GM23338 (cell line): ENCODE measurements around the gene CCDC122. TPM values are rescaled to one million over a fixed set of nuclear protein-coding genes. Genes with fewer than 3 reads are reported as not detected.

Source experiments
- ATAC-seq: fragments of 200-7000 bp; cut with Tn5 transposase; 3 replicates; pipeline ENCODE4 v1.9.1; 2020
- DNase-seq: peaks from one replicate; pipeline ENCODE4 v3.0.0-alpha.2; 2015; ENCODE audit warnings: low spot score
- H2AFZ ChIP-seq: fragments of 200-600 bp; sonication (generic); 2 replicates; pipeline ENCODE4 v1.8.0; 2016; ENCODE audit warnings: antibody characterized with exemption, mild to moderate bottlenecking, moderate library complexity
- H3F3A ChIP-seq: fragments of 200-600 bp; sonication (generic); replicated peaks from 2 replicates; pipeline ENCODE4 v1.8.0; 2017; ENCODE audit warnings: antibody characterized with exemption, mixed run types, low read depth
- H3K27ac ChIP-seq: fragments of 200-600 bp; sonication (generic); 2 replicates; pipeline ENCODE4 v1.6.1; 2016; ENCODE audit warnings: low read depth
- H3K27me3 ChIP-seq: fragments of 200-600 bp; sonication (generic); 2 replicates; pipeline ENCODE4 v1.8.0; 2016; ENCODE audit warnings: mild to moderate bottlenecking, mixed run types, moderate library complexity; ENCODE audit not compliant: insufficient read depth
- H3K36me3 ChIP-seq: fragments of 200-600 bp; sonication (generic); 2 replicates; pipeline ENCODE4 v1.8.0; 2016; ENCODE audit warnings: mild to moderate bottlenecking; ENCODE audit not compliant: insufficient read depth
- H3K4me1 ChIP-seq: fragments of 200-600 bp; sonication (generic); 2 replicates; pipeline ENCODE4 v1.8.0; 2016; ENCODE audit warnings: mild to moderate bottlenecking, moderate library complexity; ENCODE audit not compliant: insufficient read depth
- H3K4me2 ChIP-seq: fragments of 200-600 bp; sonication (generic); 2 replicates; pipeline ENCODE4 v1.7.1; 2017; ENCODE audit warnings: mixed run types
- H3K4me3 ChIP-seq: fragments of 200-600 bp; sonication (generic); 2 replicates; pipeline ENCODE4 v1.6.1; 2016; ENCODE audit warnings: mixed run types
- H3K79me2 ChIP-seq: fragments of 200-600 bp; sonication (generic); replicated peaks from 2 replicates; pipeline ENCODE4 v1.8.0; 2017; ENCODE audit warnings: mild to moderate bottlenecking; ENCODE audit not compliant: insufficient read depth
- H3K9me2 ChIP-seq: fragments of 200-600 bp; sonication (generic); 2 replicates; pipeline ENCODE4 v1.8.0; 2017; ENCODE audit not compliant: insufficient read depth
- H4K20me1 ChIP-seq: fragments of 200-600 bp; sonication (generic); replicated peaks from 2 replicates; pipeline ENCODE4 v1.8.0; 2017; ENCODE audit warnings: mild to moderate bottlenecking; ENCODE audit not compliant: insufficient read depth
- H3K27ac Mint-ChIP-seq: 2 replicates; pipeline ENCODE4 v1.8.0; 2020; ENCODE audit warnings: inconsistent platforms, mild to moderate bottlenecking, moderate library complexity, mixed read lengths
- H3K27me3 Mint-ChIP-seq: 3 replicates; pipeline ENCODE4 v1.8.0; 2022; ENCODE audit warnings: low read depth, mild to moderate bottlenecking, moderate library complexity, mixed read lengths, inconsistent platforms; ENCODE audit not compliant: insufficient read depth, poor library complexity
- H3K36me3 Mint-ChIP-seq: 3 replicates; pipeline ENCODE4 v1.8.0; 2021; ENCODE audit warnings: low read depth, mild to moderate bottlenecking, inconsistent platforms, moderate library complexity, mixed read lengths
- H3K4me1 Mint-ChIP-seq: 3 replicates; pipeline ENCODE4 v1.8.0; 2020; ENCODE audit warnings: mild to moderate bottlenecking, inconsistent platforms, mixed read lengths
- H3K4me3 Mint-ChIP-seq: 3 replicates; pipeline ENCODE4 v1.8.0; 2021; ENCODE audit warnings: moderate library complexity, mild to moderate bottlenecking, inconsistent platforms, mixed read lengths
- H3K9me3 Mint-ChIP-seq: 3 replicates; pipeline ENCODE4 v1.8.0; 2020; ENCODE audit warnings: moderate library complexity, mild to moderate bottlenecking, inconsistent platforms, mixed read lengths
- CREB1 ChIP-seq: fragments of 250-450 bp; sonication (Bioruptor Pico); IDR thresholded peaks from 2 replicates; pipeline ENCODE4 v1.5.0; 2020; ENCODE audit warnings: low read depth, mild to moderate bottlenecking, moderate library complexity
- CTCF ChIP-seq, 2 experiments: fragments of 200-600 bp in 1 of 2; sonication (generic) in 1 of 2; conservative IDR thresholded peaks; 2 replicates each; pipeline versions ENCODE4 v1.5.1 to v1.6.1; 2016 to 2017; ENCODE audit warnings: antibody characterized with exemption in 2 of 2, low read depth in 2 of 2, mild to moderate bottlenecking in 2 of 2, moderate library complexity in 1 of 2
- ETS1 ChIP-seq: IDR thresholded peaks from 2 replicates; pipeline ENCODE4 v1.6.1; 2016; ENCODE audit warnings: antibody characterized with exemption
- JUNB ChIP-seq: IDR thresholded peaks from one replicate; pipeline ENCODE4 v1.6.1; 2016; ENCODE audit warnings: antibody characterized with exemption; ENCODE audit not compliant: unreplicated experiment
- REST ChIP-seq: IDR thresholded peaks from one replicate; pipeline ENCODE4 v1.6.1; 2018; ENCODE audit warnings: antibody characterized with exemption; ENCODE audit not compliant: unreplicated experiment
- STAT1 ChIP-seq: IDR thresholded peaks from one replicate; pipeline ENCODE4 v1.6.1; 2016; ENCODE audit warnings: antibody characterized with exemption; ENCODE audit not compliant: unreplicated experiment
- ZNF114 ChIP-seq: fragments of 250-450 bp; sonication (Bioruptor Pico); IDR thresholded peaks from 2 replicates; pipeline ENCODE4 v1.5.0; 2020; ENCODE audit warnings: mild to moderate bottlenecking, moderate library complexity
- ZNF331 ChIP-seq: fragments of 250-450 bp; sonication (Bioruptor Pico); IDR thresholded peaks from 2 replicates; pipeline ENCODE4 v1.5.0; 2020; ENCODE audit warnings: low read depth, mild to moderate bottlenecking, moderate library complexity
- polyA plus RNA-seq: library from polyadenylated mRNA; unstranded; fragments of >200 nt; fragmentation: Nextera tagmentation; extraction: Ambion mirVana; gene quantifications from 2 replicates; pipeline ENCODE4 v1.2.1, GENCODE V29; 2016
- total RNA-seq: library from RNA; depleted of rRNA; stranded (reverse); fragments of >200 nt; shearing (Covaris generic); gene quantifications from 2 replicates; pipeline ENCODE4 v1.2.3, GENCODE V29; 2014

Gene CCDC122
- total and polyA plus RNA-seq, 2 experiments from 2014 or later = 7.5 to 30.6 TPM

- TF ChIP-seq CTCF (conservative IDR thresholded peaks at IDR 0.05; ENCODE audit: low read depth in 2 of 2) (no peak), CREB1 (CRISPR knock-in tag) (no peak), ETS1 (no peak), REST (no peak), STAT1 (no peak), ZNF331 (no peak), ZNF114 (CRISPR knock-in tag) (no peak)
Observed at GRCh38 chr13:43792076-43792881, 87.3 kb downstream of the CCDC122 start (continued).

GRCh38 chr13:43787997-43788396, 91.5 kb downstream of the CCDC122 start:
- peak overlapping the region; percentile 72 for H3K4me3 ChIP-seq
- TF ChIP-seq CREB1 (CRISPR knock-in tag) = no peak
- TF ChIP-seq JUNB = no peak
- TF ChIP-seq CTCF (conservative IDR thresholded peaks at IDR 0.05; ENCODE audit: low read depth in 2 of 2) = peak; percentile 49 to 57
- Mint-ChIP-seq H3K9me3 (no peaks in the 10 kb centered on the region), H3K4me1 (peaks cover 16% of the 10 kb centered on the region), H3K36me3 (no peaks in the 10 kb centered on the region), H3K4me3 (peak overlapping the region; percentile 82), H3K27ac (no peak overlapping the region), H3K27me3 (peaks cover 30% of the 10 kb centered on the region)
- peak overlapping the region; percentile 82 for H3K4me2 ChIP-seq
- ATAC-seq (peak; percentile 2; the same call in 2 of the 3 replicates), DNase-seq (peak; percentile 63)
- H3K79me2 ChIP-seq = no peaks in the 10 kb centered on the region
- H3K36me3 ChIP-seq = no peaks in the 10 kb centered on the region
- H3K9me2 ChIP-seq = no peaks in the 10 kb centered on the region
- no peaks in the 10 kb centered on the region for H4K20me1 ChIP-seq
- no peaks in the 10 kb centered on the region; the same call in 1 of the 2 replicates for H3F3A ChIP-seq
- H3K4me1 ChIP-seq = peaks cover 8% of the 10 kb centered on the region
- peaks cover 65% of the 10 kb centered on the region for H3K27me3 ChIP-seq
- no peak overlapping the region for H2AFZ ChIP-seq
- H3K27ac ChIP-seq = no peak overlapping the region
